ENCODE data around the gene PGP. TPM values are rescaled to one million over a fixed set of nuclear protein-coding genes. Genes with fewer than 3 reads are reported as not detected.
A peak's percentile ranks its signal among the peaks of the same experiment; 100 is the strongest.

Gene PGP
- total RNA-seq, 1 donor from 2014 or later, result 30.6 TPM

- Mint-ChIP-seq H3K4me3 (ENCODE audit: low read depth) (peak overlapping the region; percentile 86), H3K36me3 (ENCODE audit: insufficient read depth) (no peaks in the 10 kb centered on the region), H3K9me3 (ENCODE audit: low read depth) (no peaks in the 10 kb centered on the region), H3K4me1 (ENCODE audit: low read depth) (peaks cover 17% of the 10 kb centered on the region), H3K27me3 (no peaks in the 10 kb centered on the region), H3K27ac (no peak overlapping the region)
- no peak for DNase-seq (ENCODE audit: low spot score, unreplicated experiment)
- TF ChIP-seq CTCF (IDR thresholded peaks at IDR 0.05; ENCODE audit: unreplicated experiment), result no peak
Observed at GRCh38 chr16:2216330-2216729, 1.7 kb upstream of the PGP start.

GRCh38 chr16:2213817-2214718 is 572 bp downstream of the PGP start:
- peak overlapping the region; percentile 72 for H3K4me3 Mint-ChIP-seq (ENCODE audit: low read depth)
- TF ChIP-seq CTCF (IDR thresholded peaks at IDR 0.05; ENCODE audit: unreplicated experiment), result peak; percentile 11
- DNase-seq (ENCODE audit: low spot score, unreplicated experiment), result no peak
- peaks cover 13% of the 10 kb centered on the region for H3K4me1 Mint-ChIP-seq (ENCODE audit: low read depth)
- H3K27ac Mint-ChIP-seq, result peak overlapping the region; percentile 49
- H3K9me3 Mint-ChIP-seq (ENCODE audit: low read depth), result no peaks in the 10 kb centered on the region
- H3K36me3 Mint-ChIP-seq (ENCODE audit: insufficient read depth), result no peaks in the 10 kb centered on the region
- no peaks in the 10 kb centered on the region for H3K27me3 Mint-ChIP-seq

- no peaks in the 10 kb centered on the region for H3K27me3 Mint-ChIP-seq
- H3K4me3 Mint-ChIP-seq (ENCODE audit: low read depth), result peak overlapping the region; percentile 72
- H3K27ac Mint-ChIP-seq, result no peak overlapping the region
- TF ChIP-seq CTCF (IDR thresholded peaks at IDR 0.05; ENCODE audit: unreplicated experiment), result no peak
- DNase-seq (ENCODE audit: low spot score, unreplicated experiment), result no peak
- no peaks in the 10 kb centered on the region for H3K9me3 Mint-ChIP-seq (ENCODE audit: low read depth)
- H3K4me1 Mint-ChIP-seq (ENCODE audit: low read depth), result peaks cover 13% of the 10 kb centered on the region
- H3K36me3 Mint-ChIP-seq (ENCODE audit: insufficient read depth), result peaks cover under 1% of the 10 kb centered on the region
Observed at GRCh38 chr16:2212362-2213324, 2.0 kb downstream of the PGP start.

- no peak for TF ChIP-seq CTCF (IDR thresholded peaks at IDR 0.05; ENCODE audit: unreplicated experiment)
- H3K27ac Mint-ChIP-seq, result no peak overlapping the region
- H3K4me1 Mint-ChIP-seq (ENCODE audit: low read depth), result peaks cover 13% of the 10 kb centered on the region
- no peak for DNase-seq (ENCODE audit: low spot score, unreplicated experiment)
- no peaks in the 10 kb centered on the region for H3K9me3 Mint-ChIP-seq (ENCODE audit: low read depth)
- no peaks in the 10 kb centered on the region for H3K27me3 Mint-ChIP-seq
- peak overlapping the region; percentile 26 for H3K4me3 Mint-ChIP-seq (ENCODE audit: low read depth)
- H3K36me3 Mint-ChIP-seq (ENCODE audit: insufficient read depth), result peaks cover 3% of the 10 kb centered on the region
Observed at GRCh38 chr16:2211923-2212347, 2.7 kb downstream of the PGP start.

All from progenitor cell of endocrine pancreas (in vitro differentiated cells).